GM12892 (cell line): ENCODE measurements around the gene FFAR2.

Experiments
- DNase-seq: peaks from one replicate; pipeline ENCODE4 v3.0.0; 2011; ENCODE audit not compliant: insufficient read length
- FAIRE-seq: peaks from 2 replicates; lab custom pipeline; 2011; peaks lifted over from hg19 to GRCh38; lab: Jason Lieb, UNC
- POLR2A ChIP-seq: IDR thresholded peaks from 2 replicates; pipeline ENCODE4 v1.6.1; 2011; ENCODE audit warnings: low read depth, low read length, control low read depth
- POLR2AphosphoS5 ChIP-seq: IDR thresholded peaks from 2 replicates; pipeline ENCODE4 v1.6.1; 2011; ENCODE audit warnings: low read depth, low read length, control low read depth
- TAF1 ChIP-seq: IDR thresholded peaks from 2 replicates; pipeline ENCODE4 v1.6.1; 2011; ENCODE audit warnings: low read depth, mild to moderate bottlenecking, control low read depth, low read length, borderline replicate concordance

The FFAR2 gene

DNA sequence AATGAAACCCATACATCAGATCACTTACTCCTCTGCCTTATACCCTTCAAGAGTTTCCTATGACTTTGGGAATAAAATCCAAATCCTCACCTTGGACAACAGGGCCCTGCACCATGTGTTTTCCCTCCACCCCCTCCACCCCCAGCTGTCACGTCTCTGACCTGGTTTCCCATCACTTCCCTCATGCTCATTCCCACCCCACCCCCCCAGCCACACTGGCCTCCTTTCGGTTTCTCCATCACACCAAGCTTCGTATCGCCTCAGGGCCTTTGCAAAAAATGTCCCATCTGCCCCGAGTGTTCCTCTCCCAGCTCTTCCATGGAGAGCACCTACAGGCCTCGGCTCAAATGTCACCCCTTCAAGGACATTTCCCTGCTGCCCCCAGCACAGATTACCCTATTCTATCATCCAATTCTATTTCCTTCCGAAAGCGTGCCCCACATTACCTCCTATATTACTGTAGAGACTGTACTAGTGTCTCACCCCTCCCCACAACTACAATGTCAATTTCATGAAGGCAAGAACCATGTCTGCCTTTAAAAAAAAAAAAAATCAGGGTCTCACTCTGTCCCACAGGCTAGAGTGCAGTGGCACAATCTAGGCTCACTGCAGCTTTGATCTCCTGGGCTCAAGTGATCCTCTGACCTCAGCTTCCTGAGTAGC is 16.8 kb upstream of the FFAR2 start:
- TF ChIP-seq POLR2AphosphoS5 (no peak), POLR2A (no peak), TAF1 (no peak)
- no peak for FAIRE-seq
- DNase-seq, result no peak

DNA sequence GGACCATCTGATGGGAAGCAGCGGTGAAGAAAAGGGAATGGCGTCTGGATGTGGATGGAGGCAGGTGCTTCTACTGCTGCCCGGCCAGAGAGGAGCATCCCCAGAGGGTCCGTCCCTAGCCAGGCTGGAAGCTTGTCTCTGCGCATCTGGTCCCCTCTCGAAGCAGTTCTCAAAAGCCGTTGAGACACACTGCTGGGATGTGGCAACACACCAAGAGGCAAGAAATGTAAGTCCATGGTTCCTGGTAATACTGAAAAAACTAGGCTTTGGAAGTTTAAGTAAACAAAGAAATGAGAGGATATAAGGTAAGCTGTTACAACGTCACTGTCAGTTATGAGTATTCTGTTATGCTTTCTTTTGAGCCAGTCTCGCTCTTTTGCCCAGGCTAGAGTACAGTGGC is 15.1 kb upstream of the FFAR2 start:
- no peak for FAIRE-seq
- no peak for DNase-seq
- no peak for TF ChIP-seq TAF1
- TF ChIP-seq POLR2AphosphoS5, result no peak
- TF ChIP-seq POLR2A, result no peak

DNA sequence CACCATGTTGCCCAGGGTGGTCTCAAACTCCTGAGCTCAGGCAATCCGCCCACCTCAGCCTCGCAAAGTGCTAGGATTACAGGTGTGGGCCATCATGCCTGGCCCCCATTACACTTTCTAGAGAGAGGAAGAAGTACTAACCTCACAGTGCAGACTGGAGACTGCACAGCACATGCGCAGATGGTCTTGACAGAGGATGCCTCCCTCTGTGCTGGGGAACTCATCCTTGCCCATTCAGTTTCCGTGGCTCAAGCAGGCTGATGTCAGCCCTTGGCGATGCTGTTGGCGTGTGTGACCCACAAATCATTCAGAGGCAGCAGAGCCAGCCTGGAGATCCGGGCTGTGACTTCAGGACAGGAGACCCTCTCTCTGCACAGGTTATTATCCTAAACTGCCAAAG is 14.6 kb upstream of the FFAR2 start:
- DNase-seq (no peak), FAIRE-seq (no peak)
- no peak for TF ChIP-seq POLR2A
- no peak for TF ChIP-seq POLR2AphosphoS5
- TF ChIP-seq TAF1, result no peak

DNA sequence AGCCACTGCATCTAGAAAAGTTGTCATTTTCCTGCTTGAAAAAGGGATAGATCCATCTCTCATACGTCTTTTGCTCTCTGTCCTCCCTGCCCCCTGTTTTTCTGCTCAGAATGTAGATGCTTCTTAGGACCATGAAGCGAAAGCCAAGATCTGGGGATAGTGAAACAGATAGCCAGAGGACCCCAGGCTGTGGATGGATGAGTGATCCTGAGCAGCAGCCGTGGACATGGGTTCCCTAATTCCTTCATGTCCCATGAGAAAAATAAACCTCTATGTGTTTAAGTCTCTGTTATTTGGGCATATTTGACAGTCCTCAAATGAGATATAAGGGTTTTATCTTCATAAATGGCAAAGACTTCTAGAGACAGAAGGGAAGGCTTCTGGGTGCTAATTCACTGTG is 12.2 kb upstream of the FFAR2 start:
- TF ChIP-seq TAF1 (no peak), POLR2A (no peak), POLR2AphosphoS5 (no peak)
- FAIRE-seq (no peak), DNase-seq (no peak)

DNA sequence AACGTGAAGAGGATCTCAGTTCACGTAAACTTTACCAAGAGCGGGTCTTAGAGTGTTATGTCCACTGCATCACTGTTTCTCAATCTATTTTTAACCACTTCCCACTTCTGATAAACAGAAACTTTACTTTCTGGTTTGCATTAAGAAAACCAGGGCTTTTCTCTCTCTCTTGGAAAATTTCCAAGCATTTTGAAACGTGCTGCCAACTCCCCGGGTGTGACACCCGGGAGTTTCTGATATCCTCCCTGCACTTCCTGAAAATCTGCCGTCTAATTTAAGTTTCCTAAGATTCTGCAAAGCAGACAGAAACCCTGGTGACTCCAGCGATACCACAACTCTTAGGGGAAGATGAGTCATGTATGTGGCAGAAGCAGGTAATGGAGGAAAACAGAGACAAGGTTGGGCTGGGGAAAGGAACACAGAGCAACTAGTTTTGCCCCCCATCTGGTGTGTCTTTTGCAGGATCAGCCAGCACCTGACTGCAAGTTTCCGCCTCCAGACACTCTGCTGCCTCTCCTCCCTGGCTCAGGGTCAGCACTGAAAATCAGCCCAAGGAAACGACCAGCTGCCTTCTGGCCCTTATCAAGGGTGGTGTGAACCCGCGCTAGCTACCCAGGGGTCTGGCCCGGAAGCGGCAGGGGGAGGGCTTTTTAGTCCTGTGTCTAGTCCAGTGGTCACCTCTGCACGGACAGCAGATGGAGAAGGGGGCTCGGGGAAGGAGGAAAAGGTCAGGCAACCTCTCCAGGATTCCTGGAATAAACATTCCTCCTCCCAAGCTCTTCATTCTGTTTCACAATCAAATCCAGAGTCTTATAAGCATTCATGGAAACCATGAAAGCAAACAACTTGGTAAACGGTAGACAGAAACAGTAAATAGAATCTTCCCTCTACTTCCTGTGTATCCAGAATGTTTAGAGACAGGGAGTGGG is 11.3 kb upstream of the FFAR2 start:
- TF ChIP-seq POLR2A (no peak), TAF1 (no peak; the same call in 1 of the 2 replicates), POLR2AphosphoS5 (no peak)
- no peak for DNase-seq
- FAIRE-seq, result peak; percentile 79

DNA sequence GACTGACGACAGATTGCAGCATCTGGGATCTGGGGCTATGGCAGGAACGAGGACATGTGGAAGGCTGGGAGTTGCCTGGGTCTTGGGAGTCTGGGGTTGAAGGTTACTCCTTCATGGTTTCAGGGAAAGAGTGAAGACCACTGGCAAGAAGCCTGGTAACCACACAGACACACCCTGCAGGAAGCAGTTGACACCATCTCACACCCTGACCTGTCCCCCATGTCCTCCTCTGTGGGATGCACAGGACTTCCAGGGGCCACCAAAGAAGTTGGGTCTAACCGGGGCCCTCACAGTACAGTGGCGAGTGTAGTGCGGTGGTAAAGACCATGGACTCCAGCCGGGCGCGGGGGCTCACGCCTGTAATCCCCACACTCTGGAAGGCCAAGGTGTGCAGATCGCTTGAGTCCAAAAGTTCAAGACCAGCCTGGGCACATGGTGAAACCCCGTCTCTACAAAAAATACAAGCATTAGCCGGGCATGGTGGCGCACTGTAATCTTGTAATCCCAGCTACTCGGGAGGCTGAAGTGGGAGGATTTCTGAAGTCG is 10.6 kb upstream of the FFAR2 start:
- FAIRE-seq (no peak), DNase-seq (no peak)
- TF ChIP-seq TAF1, result no peak
- TF ChIP-seq POLR2AphosphoS5, result no peak
- TF ChIP-seq POLR2A, result no peak

DNA sequence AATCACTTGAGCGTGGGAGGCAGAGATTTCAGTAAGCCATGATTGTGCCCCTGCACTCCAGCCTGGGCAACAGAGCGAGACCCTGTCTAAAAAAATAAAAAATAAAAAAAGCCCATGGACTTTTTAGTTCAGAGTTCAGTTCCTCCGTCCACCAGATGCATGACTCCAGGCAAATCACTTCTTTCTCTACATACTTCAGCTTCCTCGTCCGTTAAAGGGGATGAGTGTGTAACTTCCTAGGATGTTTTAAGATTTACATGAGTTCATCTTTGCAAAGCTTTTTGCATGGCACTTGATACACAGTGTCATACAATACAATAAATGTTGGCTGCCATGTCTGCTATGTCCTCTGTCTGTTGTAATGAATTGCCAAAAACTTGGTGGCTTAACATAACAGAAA is 10.0 kb upstream of the FFAR2 start:
- no peak for FAIRE-seq
- DNase-seq, result no peak
- TF ChIP-seq POLR2AphosphoS5 (no peak), POLR2A (no peak), TAF1 (no peak)

DNA sequence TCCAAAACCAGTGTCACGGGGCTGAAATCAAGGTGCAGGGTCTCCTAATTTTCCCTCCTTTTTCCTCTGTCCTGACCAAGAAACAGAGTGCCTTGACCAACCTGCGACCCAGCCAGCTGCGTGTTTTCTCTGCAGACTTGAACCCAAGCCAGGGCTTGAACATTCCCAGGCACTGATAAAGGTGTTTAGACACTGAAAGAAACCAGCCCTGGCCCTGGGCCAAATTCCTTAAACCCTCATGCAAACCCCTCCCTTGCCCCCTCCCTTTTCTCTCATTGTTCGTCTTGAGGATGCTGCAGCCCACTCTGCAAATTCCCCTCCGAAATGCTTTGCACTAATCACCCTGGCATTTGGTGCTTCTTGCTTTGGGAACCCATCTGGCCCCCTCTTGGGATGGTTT is 9.5 kb upstream of the FFAR2 start:
- no peak for TF ChIP-seq POLR2AphosphoS5
- TF ChIP-seq TAF1, result no peak
- no peak for DNase-seq

DNA sequence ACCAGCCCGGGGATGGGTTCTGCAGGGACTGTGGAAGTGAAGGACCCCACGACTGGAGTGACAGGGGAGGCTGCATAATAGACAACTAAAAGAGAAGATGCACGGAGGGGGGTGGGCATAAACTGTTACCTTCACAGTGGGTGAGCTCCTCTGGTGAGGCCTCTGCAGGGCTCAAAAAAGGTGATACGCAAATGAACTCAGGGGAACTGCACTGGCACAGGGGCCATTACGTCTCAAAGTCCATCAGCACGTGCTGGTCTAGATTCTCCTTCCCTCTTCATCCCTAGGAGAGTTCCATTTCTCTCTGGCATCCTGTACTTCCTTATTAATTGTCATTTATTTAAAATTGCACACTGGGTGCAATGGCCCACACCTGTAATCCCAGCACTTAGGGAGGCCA is 8.1 kb upstream of the FFAR2 start:
- TF ChIP-seq POLR2AphosphoS5 (no peak), POLR2A (no peak), TAF1 (no peak)
- FAIRE-seq (no peak), DNase-seq (no peak)

More for the DNA sequence above, 9.5 kb upstream of the FFAR2 start:
- no peak for FAIRE-seq

DNA sequence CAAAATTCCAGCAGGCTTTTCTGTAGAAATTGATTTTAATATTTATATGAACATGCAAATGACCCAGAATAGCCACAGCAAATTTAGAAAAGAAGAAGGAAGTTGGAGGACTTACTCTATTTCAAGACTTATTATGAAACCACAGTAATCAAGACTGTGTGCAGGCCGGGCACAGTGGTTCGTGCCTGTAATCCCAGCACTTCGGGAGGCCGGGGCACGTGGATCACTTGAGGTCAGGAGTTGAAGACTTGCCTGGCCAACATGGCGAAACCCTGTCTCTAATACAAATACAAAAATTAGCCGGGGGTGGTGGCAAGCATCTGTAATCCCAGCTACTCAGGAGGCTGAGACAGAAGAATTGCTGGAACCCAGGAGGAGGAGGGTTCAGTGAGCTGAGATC is 6.0 kb upstream of the FFAR2 start:
- TF ChIP-seq POLR2AphosphoS5 (no peak), POLR2A (no peak), TAF1 (no peak)
- FAIRE-seq (no peak), DNase-seq (no peak)

DNA sequence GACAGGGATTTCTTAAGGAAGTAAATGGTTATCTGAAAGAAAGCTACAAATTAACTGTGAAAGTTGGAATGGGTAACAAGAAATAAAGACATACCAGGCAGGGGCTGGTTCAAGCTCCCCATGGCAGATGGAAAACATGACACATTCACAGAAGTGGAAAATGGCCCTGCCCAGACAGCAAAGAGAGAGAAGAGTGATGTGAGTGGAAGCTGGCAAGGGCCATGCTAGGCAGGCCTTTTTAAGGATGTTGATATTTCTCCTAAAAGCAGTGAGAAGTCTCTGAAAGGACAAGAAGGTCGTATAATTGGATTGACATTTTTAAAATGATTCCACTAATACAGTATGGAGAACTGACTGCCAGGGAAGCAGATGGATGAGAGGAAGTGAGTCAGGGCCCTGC is 3.3 kb upstream of the FFAR2 start:
- DNase-seq (no peak), FAIRE-seq (no peak)
- TF ChIP-seq TAF1 (no peak), POLR2A (no peak), POLR2AphosphoS5 (no peak)
